K562 (cell line): Measurements from ENCODE around the gene ZFPM1. TPM values are rescaled to one million over a fixed set of nuclear protein-coding genes. Genes with fewer than 3 reads are reported as not detected.
A peak's percentile ranks its signal among the peaks of the same experiment; 100 is the strongest.

Experiments used
- EP400 ChIP-seq: fragments of 450-650 bp; IDR thresholded peaks from 2 replicates; pipeline ENCODE4 v1.6.1; 2017; ENCODE audit warnings: antibody characterized with exemption, mild to moderate bottlenecking, moderate library complexity
- GABPB1 ChIP-seq: sonication (generic); formaldehyde crosslinking; IDR thresholded peaks from 2 replicates; pipeline ENCODE4 v1.8.0; 2022; ENCODE audit warnings: mild to moderate bottlenecking, missing genetic modification reagents
- JUND ChIP-seq, 2 experiments: IDR thresholded peaks; 2 replicates in 1 of 2; 3 replicates in 1 of 2; pipeline ENCODE4 v1.6.1; 2011; ENCODE audit warnings: borderline replicate concordance in 2 of 2, low read depth in 2 of 2, low read length in 2 of 2, improper control_type of control experiment in 1 of 2, missing biosample characterization in 1 of 2, missing genetic modification characterization in 1 of 2, missing genetic modification reagents in 1 of 2
- NBN ChIP-seq: fragments of 450-650 bp; IDR thresholded peaks from 2 replicates; pipeline ENCODE4 v1.6.1; 2016; ENCODE audit warnings: low read depth, mild to moderate bottlenecking
- NEUROD1 ChIP-seq: fragments of 150-350 bp; IDR thresholded peaks from 2 replicates; pipeline ENCODE4 v1.6.1; 2014; ENCODE audit warnings: borderline replicate concordance, low read length, low read depth; ENCODE audit not compliant: partially characterized antibody
- PRMT5 ChIP-seq: sonication (generic); formaldehyde crosslinking; IDR thresholded peaks from 2 replicates; pipeline ENCODE4 v1.5.0; 2020; ENCODE audit warnings: missing genetic modification reagents
- PRPF4 ChIP-seq: fragments of 200-400 bp; formaldehyde crosslinking; IDR thresholded peaks from one replicate; pipeline ENCODE4 v1.6.1; 2017; ENCODE audit warnings: low read length, low read depth, mild to moderate bottlenecking; ENCODE audit not compliant: insufficient read depth, poor library complexity, severe bottlenecking
- RREB1 ChIP-seq: fragments of 250-450 bp; sonication (Bioruptor Pico); IDR thresholded peaks from 2 replicates; pipeline ENCODE4 v1.4.0; 2020
- SIRT6 ChIP-seq: IDR thresholded peaks from one replicate; pipeline ENCODE4 v1.6.1; 2012; ENCODE audit warnings: low read depth, mild to moderate bottlenecking, control low read depth, inconsistent platforms, low read length, moderate library complexity
- SP1 ChIP-seq: sonication (generic); formaldehyde crosslinking; IDR thresholded peaks from 2 replicates; pipeline ENCODE4 v1.8.1; 2022; ENCODE audit warnings: mild to moderate bottlenecking, missing genetic modification reagents
- TAF7 ChIP-seq: fragments of 450-650 bp; IDR thresholded peaks from 2 replicates; pipeline ENCODE4 v1.6.1; 2016; ENCODE audit warnings: missing genetic modification characterization, missing compliant biosample characterization
- TAL1 ChIP-seq: fragments of 450-650 bp; IDR thresholded peaks from 2 replicates; pipeline ENCODE4 v1.6.1; 2016; ENCODE audit warnings: mild to moderate bottlenecking
- TARDBP ChIP-seq: fragments of 450-650 bp; IDR thresholded peaks from 2 replicates; pipeline ENCODE4 v1.6.1; 2016
- XRCC3 ChIP-seq: fragments of 450-650 bp; IDR thresholded peaks from 2 replicates; pipeline ENCODE4 v1.6.1; 2017; ENCODE audit warnings: mild to moderate bottlenecking, moderate library complexity
- ZNF586 ChIP-seq: fragments of 450-650 bp; formaldehyde crosslinking; conservative IDR thresholded peaks from 2 replicates; pipeline ENCODE4 v1.4.0; 2020; ENCODE audit warnings: mild to moderate bottlenecking, moderate library complexity
- ZNF668 ChIP-seq: fragments of 250-450 bp; sonication (Bioruptor Pico); IDR thresholded peaks from 2 replicates; pipeline ENCODE4 v1.8.0; 2022; ENCODE audit warnings: mild to moderate bottlenecking, inconsistent platforms
- polyA plus RNA-seq, 8 experiments: library from polyadenylated mRNA; depleted of rRNA in 4 of 8; stranded (reverse) in 5 of 8; unstranded in 3 of 8; fragments of >200 nt; fragmentation: Nextera tagmentation in 2 of 8; fragmentation: Illumina TruSeq in 1 of 8; extraction: Ambion mirVana in 2 of 8; extraction: Trizol in 1 of 8; gene quantifications; 2 replicates each; pipeline versions ENCODE4 v1.2.1 to v1.2.3, GENCODE V29; 2011 to 2014; ENCODE audit warnings: inconsistent platforms in 1 of 8, missing spikeins in 1 of 8
- total RNA-seq, 7 experiments: library from RNA; depleted of rRNA in 6 of 7; stranded (reverse); fragments of >200 nt in 6 of 7; fragmentation: Illumina TruSeq in 2 of 7; extraction: Trizol in 2 of 7; gene quantifications; 2 replicates each; pipeline versions ENCODE4 v1.2.1 to v1.2.3, GENCODE V29; 2011 to 2021; ENCODE audit warnings: low replicate concordance in 1 of 7
- TF ChIP-seq, protein P1 (sequence below): fragments of 250-450 bp; sonication (Bioruptor Pico); IDR thresholded peaks from 2 replicates; pipeline ENCODE4 v1.4.0; 2020; ENCODE audit warnings: mild to moderate bottlenecking, moderate library complexity, borderline replicate concordance
- TF ChIP-seq, protein P2 (sequence below): sonication (generic); formaldehyde crosslinking; IDR thresholded peaks from 2 replicates; pipeline ENCODE4 v1.8.1; 2022; ENCODE audit warnings: missing genetic modification reagents

Gene ZFPM1
- total and polyA plus RNA-seq, 9 of the 15 experiments (the other 6 are each of a cell fraction or from before 2014, with no cell fraction given) = 0.03 to 35.9 (median 1.4) TPM

- TF ChIP-seq RREB1 (CRISPR knock-in tag) (no peak), TAF7 (tag) (no peak), ZNF586 (CRISPR knock-in tag) (no peak), PRPF4 (no peak), TARDBP (0 out of 2 replicates have a peak, but pooled peaks have one; percentile 33), PRMT5 (CRISPR knock-in tag) (no peak), GABPB1 (CRISPR knock-in tag) (peak; percentile 63; the same call in 1 of the 2 replicates), JUND (IDR thresholded peaks at IDR 0.05; ENCODE audit: borderline replicate concordance, low read depth, low read length) (no peak), JUND (tag; IDR thresholded peaks at IDR 0.05; ENCODE audit: borderline replicate concordance, low read depth, low read length) (peak; percentile 12; the same call in 1 of the 3 replicates), SIRT6 (no peak), SP1 (CRISPR knock-in tag) (no peak), EP400 (no peak), TAL1 (no peak), XRCC3 (no peak), ZNF668 (no peak), NEUROD1 (no peak), NBN (no peak)
- TF ChIP-seq, protein P1, sequence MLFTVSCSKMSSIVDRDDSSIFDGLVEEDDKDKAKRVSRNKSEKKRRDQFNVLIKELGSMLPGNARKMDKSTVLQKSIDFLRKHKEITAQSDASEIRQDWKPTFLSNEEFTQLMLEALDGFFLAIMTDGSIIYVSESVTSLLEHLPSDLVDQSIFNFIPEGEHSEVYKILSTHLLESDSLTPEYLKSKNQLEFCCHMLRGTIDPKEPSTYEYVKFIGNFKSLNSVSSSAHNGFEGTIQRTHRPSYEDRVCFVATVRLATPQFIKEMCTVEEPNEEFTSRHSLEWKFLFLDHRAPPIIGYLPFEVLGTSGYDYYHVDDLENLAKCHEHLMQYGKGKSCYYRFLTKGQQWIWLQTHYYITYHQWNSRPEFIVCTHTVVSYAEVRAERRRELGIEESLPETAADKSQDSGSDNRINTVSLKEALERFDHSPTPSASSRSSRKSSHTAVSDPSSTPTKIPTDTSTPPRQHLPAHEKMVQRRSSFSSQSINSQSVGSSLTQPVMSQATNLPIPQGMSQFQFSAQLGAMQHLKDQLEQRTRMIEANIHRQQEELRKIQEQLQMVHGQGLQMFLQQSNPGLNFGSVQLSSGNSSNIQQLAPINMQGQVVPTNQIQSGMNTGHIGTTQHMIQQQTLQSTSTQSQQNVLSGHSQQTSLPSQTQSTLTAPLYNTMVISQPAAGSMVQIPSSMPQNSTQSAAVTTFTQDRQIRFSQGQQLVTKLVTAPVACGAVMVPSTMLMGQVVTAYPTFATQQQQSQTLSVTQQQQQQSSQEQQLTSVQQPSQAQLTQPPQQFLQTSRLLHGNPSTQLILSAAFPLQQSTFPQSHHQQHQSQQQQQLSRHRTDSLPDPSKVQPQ = no peak
- TF ChIP-seq, protein P2, sequence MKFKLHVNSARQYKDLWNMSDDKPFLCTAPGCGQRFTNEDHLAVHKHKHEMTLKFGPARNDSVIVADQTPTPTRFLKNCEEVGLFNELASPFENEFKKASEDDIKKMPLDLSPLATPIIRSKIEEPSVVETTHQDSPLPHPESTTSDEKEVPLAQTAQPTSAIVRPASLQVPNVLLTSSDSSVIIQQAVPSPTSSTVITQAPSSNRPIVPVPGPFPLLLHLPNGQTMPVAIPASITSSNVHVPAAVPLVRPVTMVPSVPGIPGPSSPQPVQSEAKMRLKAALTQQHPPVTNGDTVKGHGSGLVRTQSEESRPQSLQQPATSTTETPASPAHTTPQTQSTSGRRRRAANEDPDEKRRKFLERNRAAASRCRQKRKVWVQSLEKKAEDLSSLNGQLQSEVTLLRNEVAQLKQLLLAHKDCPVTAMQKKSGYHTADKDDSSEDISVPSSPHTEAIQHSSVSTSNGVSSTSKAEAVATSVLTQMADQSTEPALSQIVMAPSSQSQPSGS (CRISPR knock-in tag) = no peak
Observed at GRCh38 chr16:88526008-88526905, 73.2 kb downstream of the ZFPM1 start (continued).
